ENCODE data around the gene POP4. TPM values are rescaled to one million over a fixed set of nuclear protein-coding genes. Genes with fewer than 3 reads are reported as not detected.

The POP4 gene
- total and polyA plus RNA-seq, 2 of the 13 experiments (the other 11 are each of a cell fraction or from before 2014, with no cell fraction given): 32.2 to 84.0 TPM

DNA sequence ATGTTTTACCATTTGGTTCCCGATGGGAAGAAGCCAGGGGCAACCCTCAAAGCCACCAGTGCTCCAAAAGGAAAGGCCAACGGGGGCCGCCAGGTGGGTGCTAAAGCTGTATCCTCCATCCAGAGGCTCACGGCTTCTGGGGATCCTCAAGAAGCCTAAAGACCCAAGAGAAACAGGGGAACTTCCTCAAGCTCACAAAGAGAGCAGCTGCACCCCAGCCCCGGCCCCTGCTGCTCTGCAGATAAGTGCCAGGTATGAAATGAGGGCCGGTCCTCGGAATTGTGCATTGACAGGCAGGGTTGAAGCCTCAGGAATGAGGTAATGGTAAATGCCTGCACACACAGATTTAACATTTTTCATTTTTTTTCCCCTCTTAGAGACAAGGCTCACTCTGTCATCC, 8.0 kb upstream of the POP4 start:
- ChIA-PET POLR2A (no interaction called here), CTCF (ENCODE audit: low intra/inter-chr PET ratio, low total read pairs) (no interaction called here)
- TF ChIP-seq ZXDC (CRISPR knock-in tag; IDR thresholded peaks at IDR 0.05) (no peak), ZNF318 (CRISPR knock-in tag; IDR thresholded peaks at IDR 0.05) (no peak), ZNF780A (CRISPR knock-in tag; IDR thresholded peaks at IDR 0.05) (no peak), NFE2 (CRISPR knock-in tag; IDR thresholded peaks at IDR 0.05) (no peak), ETV5 (CRISPR knock-in tag; IDR thresholded peaks at IDR 0.05; ENCODE audit: borderline replicate concordance) (no peak), ZHX1 (CRISPR knock-in tag; IDR thresholded peaks at IDR 0.05; ENCODE audit: low read depth) (no peak), JUND (CRISPR knock-in tag; IDR thresholded peaks at IDR 0.05) (no peak)
- DNase-seq (ENCODE audit: low spot score) (no peak), ATAC-seq (no peak), FAIRE-seq (no peak)
- H3K27me3 ChIP-seq (ENCODE audit: control insufficient read depth in 1 of 2, insufficient read depth in 2 of 2, low read length in 2 of 2): peaks cover 0 to 16% of the 10 kb centered on the region in 2 experiments; a peak in 4 of 5 replicates
- no peaks in the 10 kb centered on the region for H3K9me3 ChIP-seq (ENCODE audit: low read length)
- no peaks in the 10 kb centered on the region for H4K20me1 ChIP-seq (ENCODE audit: insufficient read depth, low read length)
- in situ Hi-C loops (cut with HindIII; ENCODE audit: extremely low pct_ligation_motif_present, low pct_unique_long_range_greater_than_20kb): no loop called here
- intact Hi-C loops (cut with micrococcal nuclease; ENCODE audit: unreplicated experiment): no loop called here
- no peak overlapping the region for H3K4me2 ChIP-seq (ENCODE audit: low read depth, low read length)
- H3K4me3 ChIP-seq (replicated peaks in 1 of 3; ENCODE audit: insufficient read depth in 1 of 3, low read depth in 2 of 3, low read length in 3 of 3): no peak overlapping the region
- no TSS peak for BruUV-seq (replicated peaks)
- H3K79me2 ChIP-seq (ENCODE audit: insufficient read depth, low read length): no peaks in the 10 kb centered on the region
- H3K9ac ChIP-seq (ENCODE audit: insufficient read depth, low read depth, low read length): no peak overlapping the region
- no peak overlapping the region for H2AFZ ChIP-seq (ENCODE audit: low read length)
- 2% methylated on average over 5 of the region's 7 CpGs for WGBS (ENCODE audit: low lambda C conversion rate)
- H3K36me3 ChIP-seq (replicated peaks in 1 of 2; ENCODE audit: control insufficient read depth in 1 of 2, insufficient read depth in 2 of 2, low read length in 2 of 2): no peaks in the 10 kb centered on the region
- no peak overlapping the region for H3K27ac ChIP-seq (ENCODE audit: extremely low read length, insufficient read depth, low read length)
- H3K4me1 ChIP-seq (ENCODE audit: insufficient read depth, low read length): no peaks in the 10 kb centered on the region
